B cell (primary cell): ENCODE measurements around the gene TBC1D22A. TPM values are rescaled to one million over a fixed set of nuclear protein-coding genes. Genes with fewer than 3 reads are reported as not detected.

Experiments used
- ATAC-seq: fragments of 200-7000 bp; cut with Tn5 transposase; one replicate; pipeline ENCODE4 v1.10.0; 2021; ENCODE audit warnings: low read depth, mild to moderate bottlenecking, moderate number of reproducible peaks, moderate library complexity
- CTCF ChIA-PET: fragments of 350-600 bp; sonication (Branson Sonifier 250); formaldehyde crosslinking; loops from one replicate; lab custom pipeline; 2021; ENCODE audit warnings: antibody characterized with exemption, inconsistent platforms; lab: Charles Lee
- POLR2A ChIA-PET: fragments of 350-600 bp; sonication (Branson Sonifier 250); formaldehyde crosslinking; loops from one replicate; lab custom pipeline; 2021; ENCODE audit warnings: antibody characterized with exemption; lab: Charles Lee
- DNase-seq: peaks from one replicate; pipeline ENCODE4 v3.0.0; 2013
- H2AFZ ChIP-seq: 2 replicates; pipeline ENCODE4 v1.6.1; 2012; ENCODE audit warnings: mild to moderate bottlenecking, low read depth, low read length; ENCODE audit not compliant: insufficient read depth, poor library complexity, severe bottlenecking
- H3K27ac ChIP-seq, 2 donors: 1 replicate in 1 of 2; 2 replicates in 1 of 2; pipeline ENCODE4 v1.5.1; 2012 to 2013; ENCODE audit warnings: low read length in 2 of 2, mild to moderate bottlenecking in 2 of 2, moderate library complexity in 1 of 2
- H3K27me3 ChIP-seq, 4 experiments: fragments of 200-600 bp in 1 of 4; sonication (generic) in 1 of 4; replicated peaks in 1 of 4; 1 replicate in 2 of 4; 2 replicates in 2 of 4; pipeline versions ENCODE4 v1.6.1 to v1.7.0; 2013 to 2016; ENCODE audit warnings: low read length in 3 of 4, mild to moderate bottlenecking in 2 of 4, mixed read lengths in 1 of 4, moderate library complexity in 1 of 4; ENCODE audit not compliant: insufficient read depth in 4 of 4, control insufficient read depth in 3 of 4; ENCODE audit errors: control extremely low read depth in 1 of 4
- H3K36me3 ChIP-seq, 2 experiments: replicated peaks in 1 of 2; 1 replicate in 1 of 2; 2 replicates in 1 of 2; pipeline versions ENCODE4 v1.6.1 to v1.7.1; 2013; ENCODE audit warnings: low read length in 1 of 2; ENCODE audit not compliant: insufficient read depth in 2 of 2, control insufficient read depth in 1 of 2; ENCODE audit errors: control extremely low read depth in 1 of 2, extremely low read depth in 1 of 2
- H3K4me1 ChIP-seq, 2 donors: fragments of 200-600 bp in 1 of 2; sonication (generic) in 1 of 2; 1 replicate in 1 of 2; 2 replicates in 1 of 2; pipeline versions ENCODE4 v1.5.1 to v1.6.1; 2013 to 2017; ENCODE audit warnings: low read length in 2 of 2; ENCODE audit not compliant: control insufficient read depth in 2 of 2, insufficient read depth in 2 of 2
- H3K4me2 ChIP-seq: replicated peaks from 2 replicates; pipeline ENCODE3; 2012; ENCODE audit warnings: mild to moderate bottlenecking, low read depth, low read length; ENCODE audit not compliant: poor library complexity, severe bottlenecking
- H3K4me3 ChIP-seq, 5 experiments: fragments of 200-600 bp in 1 of 5; sonication (generic) in 1 of 5; 1 replicate in 3 of 5; 2 replicates in 2 of 5; pipeline versions ENCODE4 v1.5.1 to v1.7.0; 2011 to 2016; ENCODE audit warnings: low read length in 4 of 5, mild to moderate bottlenecking in 4 of 5, low read depth in 2 of 5, control low read depth in 1 of 5, moderate library complexity in 1 of 5; ENCODE audit not compliant: insufficient read depth in 1 of 5; ENCODE audit errors: control extremely low read depth in 1 of 5, extremely low read depth in 1 of 5
- H3K79me2 ChIP-seq: fragments of 200-600 bp; sonication (generic); one replicate; pipeline ENCODE4 v1.6.0; 2016; ENCODE audit warnings: low read length; ENCODE audit not compliant: control insufficient read depth, insufficient read depth
- H3K9ac ChIP-seq: fragments of 200-600 bp; sonication (generic); 2 replicates; pipeline ENCODE4 v1.6.1; 2017; ENCODE audit warnings: mild to moderate bottlenecking, low read length, moderate library complexity
- H3K9me3 ChIP-seq, 3 donors: one replicate each; pipeline versions ENCODE4 v1.6.1 to v1.7.1; 2013; ENCODE audit warnings: low read length in 2 of 3; ENCODE audit not compliant: control insufficient read depth in 2 of 3, insufficient read depth in 1 of 3; ENCODE audit errors: control extremely low read depth in 1 of 3
- H4K20me1 ChIP-seq: 2 replicates; pipeline ENCODE4 v1.6.0; 2012; ENCODE audit warnings: mild to moderate bottlenecking, low read length; ENCODE audit not compliant: insufficient read depth, control insufficient read depth, poor library complexity, severe bottlenecking
- H3K27ac Mint-ChIP-seq: one replicate; pipeline ENCODE4 v1.8.0; 2021; ENCODE audit warnings: mixed read lengths
- H3K27me3 Mint-ChIP-seq: one replicate; pipeline ENCODE4 v1.8.0; 2021; ENCODE audit warnings: mixed read lengths
- H3K4me1 Mint-ChIP-seq: one replicate; pipeline ENCODE4 v1.8.0; 2021; ENCODE audit warnings: mixed read lengths
- H3K4me3 Mint-ChIP-seq: one replicate; pipeline ENCODE4 v1.8.0; 2021; ENCODE audit warnings: mixed read lengths
- H3K9me3 Mint-ChIP-seq: one replicate; pipeline ENCODE4 v1.8.0; 2022; ENCODE audit warnings: mixed read lengths; ENCODE audit not compliant: insufficient read depth
- CTCF ChIP-seq: fragments of 200-600 bp; IDR thresholded peaks from one replicate; pipeline ENCODE4 v1.8.0; 2022; ENCODE audit warnings: antibody characterized with exemption, mild to moderate bottlenecking
- EZH2 ChIP-seq: IDR thresholded peaks from 2 replicates; pipeline ENCODE4 v1.6.1; 2012; ENCODE audit warnings: borderline replicate concordance, low read depth, mild to moderate bottlenecking, moderate library complexity, low read length; ENCODE audit not compliant: insufficient read depth, poor library complexity, severe bottlenecking
- WGBS: methylation state at CpG from one replicate; pipeline ENCODE4 v1.1.5; 2013; ENCODE audit warnings: missing lambda C conversion rate; ENCODE audit not compliant: insufficient coverage; 5-methylcytosine and 5-hydroxymethylcytosine counted together
- intact Hi-C: fragments of 100-400 bp; cut with micrococcal nuclease; formaldehyde crosslinking; loops from one replicate; pipeline ENCODE4 v1.10.0; 2022
- polyA plus RNA-seq: library from polyadenylated mRNA; depleted of rRNA; stranded (reverse); fragments of >200 nt; gene quantifications from 2 replicates; pipeline ENCODE4 v1.2.3, GENCODE V29; 2012
- total RNA-seq, 2 donors: library from RNA; stranded (reverse); fragments of 120-200 nt in 1 of 2; gene quantifications; 1 replicate in 1 of 2; 2 replicates in 1 of 2; pipeline versions ENCODE4 v1.2.3 to v1.2.4, GENCODE V29; 2013 to 2022

Gene TBC1D22A
- total and polyA plus RNA-seq, 2 donors (not counting 1 experiment from before 2014, with no cell fraction given), result 73.8 to 128 TPM

- Mint-ChIP-seq H3K9me3 (no peaks in the 10 kb centered on the region), H3K27ac (no peak overlapping the region), H3K4me3 (no peak overlapping the region), H3K27me3 (no peaks in the 10 kb centered on the region), H3K4me1 (peaks cover 2% of the 10 kb centered on the region)
- Histone ChIP-seq H3K4me1 (no peaks in the 10 kb centered on the region), H3K27me3 (no peaks in the 10 kb centered on the region), H3K4me3 (no peak overlapping the region), H3K79me2 (peaks cover 93% of the 10 kb centered on the region), H3K9ac (no peak overlapping the region), H3K4me2 (no peak overlapping the region), H4K20me1 (peaks cover 84% of the 10 kb centered on the region), H2AFZ (no peak overlapping the region), H3K36me3 (peaks cover 2 to 37% of the 10 kb centered on the region in 2 experiments), H3K27ac (no peak overlapping the region), H3K9me3 (no peaks in the 10 kb centered on the region)
- intact Hi-C loops, result no loop called here
- ATAC-seq (no peak), DNase-seq (no peak)
- TF ChIP-seq CTCF, result no peak
- TF ChIP-seq EZH2, result no peak
- 100% methylated on average over 3 of the region's 7 CpGs for WGBS
- CTCF ChIA-PET, result no interaction called here
- POLR2A ChIA-PET, result no interaction called here
Measured at GRCh38 chr22:47030143-47030661, 267.8 kb downstream of the TBC1D22A start.

GRCh38 chr22:47030881-47031627 lies 268.6 kb downstream of the TBC1D22A start:
- no peak overlapping the region for H3K4me2 ChIP-seq
- DNase-seq, result no peak
- 96% methylated on average over 23 of the region's 24 CpGs for WGBS
- Mint-ChIP-seq H3K4me1 (no peaks in the 10 kb centered on the region), H3K27me3 (no peaks in the 10 kb centered on the region), H3K27ac (no peak overlapping the region), H3K4me3 (no peak overlapping the region), H3K9me3 (no peaks in the 10 kb centered on the region)
- peaks cover 92% of the 10 kb centered on the region for H4K20me1 ChIP-seq
- no peak overlapping the region for H2AFZ ChIP-seq
- POLR2A ChIA-PET, result no interaction called here
- H3K36me3 ChIP-seq, result peaks cover 2 to 43% of the 10 kb centered on the region in 2 experiments
- no peaks in the 10 kb centered on the region for H3K9me3 ChIP-seq
- intact Hi-C loops, result no loop called here
- H3K79me2 ChIP-seq, result peaks cover 94% of the 10 kb centered on the region
- H3K4me1 ChIP-seq, result no peaks in the 10 kb centered on the region
- CTCF ChIA-PET, result no interaction called here
- TF ChIP-seq CTCF (no peak), EZH2 (no peak)
- no peak for ATAC-seq
- no peak overlapping the region for H3K4me3 ChIP-seq
- H3K27ac ChIP-seq, result no peak overlapping the region
- no peak overlapping the region for H3K9ac ChIP-seq
- H3K27me3 ChIP-seq, result no peaks in the 10 kb centered on the region
